ENCODE measurements around the gene FHIT. TPM values are rescaled to one million over a fixed set of nuclear protein-coding genes. Genes with fewer than 3 reads are reported as not detected.

Gene FHIT
- total and polyA plus RNA-seq, 2 of the 4 experiments (the other 2 are of a cell fraction) = 0.07 TPM; not detected in 1

DNA sequence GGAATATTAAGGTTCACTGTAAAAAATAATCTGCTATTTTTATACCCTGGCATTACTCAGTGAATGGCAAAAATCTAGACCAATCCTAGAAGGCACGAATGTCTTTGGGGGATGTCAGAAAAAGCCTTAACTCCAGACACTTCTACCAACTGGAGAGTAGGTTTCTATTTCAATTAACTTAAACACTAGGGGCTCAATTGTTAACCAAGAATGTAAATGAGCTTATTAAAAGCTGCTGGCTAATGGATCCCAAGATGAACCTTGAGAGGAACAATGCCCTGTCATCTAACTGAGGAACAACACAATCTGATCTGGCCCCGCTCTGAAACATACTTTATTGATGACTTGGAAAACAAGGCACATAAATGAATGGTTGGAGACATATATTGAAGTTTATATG lies 701.4 kb downstream of the FHIT start:
- no peak for ATAC-seq (ENCODE audit: low read depth)
- Histone ChIP-seq H2BK5ac (ENCODE audit: low read depth, low read length, poor library complexity, severe bottlenecking) (no peak overlapping the region), H3K36me3 (ENCODE audit: control insufficient read depth, insufficient read depth, low read length) (no peaks in the 10 kb centered on the region), H3K27me3 (ENCODE audit: control insufficient read depth, insufficient read depth, low read length) (no peaks in the 10 kb centered on the region), H3K18ac (ENCODE audit: low read depth, low read length) (no peak overlapping the region), H3K4ac (ENCODE audit: low read depth, low read length) (no peak overlapping the region), H2AK5ac (ENCODE audit: low read depth, low read length) (no peak overlapping the region), H4K20me1 (ENCODE audit: insufficient read depth, low read length) (no peaks in the 10 kb centered on the region), H3K27ac (ENCODE audit: insufficient read depth, low read length) (no peak overlapping the region), H3K23ac (ENCODE audit: low read depth, low read length) (no peak overlapping the region), H2AFZ (replicated peaks; ENCODE audit: low read length, poor library complexity) (no peak overlapping the region), H3K14ac (replicated peaks; ENCODE audit: low read depth, low read length) (no peak overlapping the region), H2BK15ac (ENCODE audit: low read depth, low read length) (no peak overlapping the region), H3K9me3 (ENCODE audit: control insufficient read depth, insufficient read depth, low read length) (no peaks in the 10 kb centered on the region), H4K91ac (ENCODE audit: insufficient read depth, low read depth, low read length) (no peak overlapping the region), H2BK120ac (ENCODE audit: low read depth, low read length) (no peak overlapping the region), H4K8ac (ENCODE audit: low read depth in 2 of 2, low read length in 2 of 2) (no peak overlapping the region), H3K9ac (ENCODE audit: low read depth, low read length) (no peak overlapping the region), H2AK9ac (replicated peaks; ENCODE audit: low read depth, low read length, poor library complexity) (no peak overlapping the region), H3K4me2 (ENCODE audit: low read depth, low read length) (no peak overlapping the region), H3K79me1 (ENCODE audit: low read depth in 1 of 2, low read length in 2 of 2) (no peaks in the 10 kb centered on the region), H3K4me1 (ENCODE audit: control insufficient read depth, insufficient read depth, low read length) (peaks cover 2% of the 10 kb centered on the region; the same call in 1 of the 2 replicates), H3K4me3 (ENCODE audit: insufficient read depth, low read depth, low read length) (no peak overlapping the region), H3K56ac (ENCODE audit: extremely low read depth, insufficient read depth, low read length) (no peak overlapping the region), H2BK20ac (ENCODE audit: low read depth, low read length) (no peak overlapping the region), H4K5ac (ENCODE audit: low read depth, low read length) (no peak overlapping the region), H3K9me1 (ENCODE audit: insufficient read depth, low read length) (no peaks in the 10 kb centered on the region)
- no CpG with 5 or more reads among the region's 2 CpGs for WGBS, 2 experiments (ENCODE audit: extremely low coverage in 2 of 2, insufficient read length in 1 of 2)
- ChIA-PET POLR2A (ENCODE audit: unreplicated experiment) (no interaction called here), CTCF (no interaction called here)
- no TSS peak for BruUV-seq (replicated peaks)
- DNase-seq = no peak
- TF ChIP-seq MAZ (IDR thresholded peaks at IDR 0.05; ENCODE audit: borderline replicate concordance, low read depth, low read length) (no peak), FOS (IDR thresholded peaks at IDR 0.05; ENCODE audit: low read depth, low read length) (no peak), MAFK (IDR thresholded peaks at IDR 0.05; ENCODE audit: low read depth, low read length) (no peak), SMC3 (IDR thresholded peaks at IDR 0.05; ENCODE audit: low read depth, low read length) (no peak), RAD21 (IDR thresholded peaks at IDR 0.05; ENCODE audit: low read length) (no peak), CEBPB (IDR thresholded peaks at IDR 0.05; ENCODE audit: low read depth, low read length) (no peak), CHD1 (IDR thresholded peaks at IDR 0.05; ENCODE audit: low read depth, low read length) (no peak), POLR2A (IDR thresholded peaks at IDR 0.05; ENCODE audit: low read depth, low read length) (no peak), MXI1 (IDR thresholded peaks at IDR 0.05; ENCODE audit: borderline replicate concordance, low read depth, low read length) (no peak), RCOR1 (IDR thresholded peaks at IDR 0.05; ENCODE audit: insufficient replicate concordance, low read length) (no peak), RFX5 (IDR thresholded peaks at IDR 0.05; ENCODE audit: low read depth, low read length) (no peak), NFE2L2 (IDR thresholded peaks at IDR 0.05; ENCODE audit: low read depth, low read length) (no peak), BHLHE40 (IDR thresholded peaks at IDR 0.05; ENCODE audit: low read depth, low read length) (no peak)
- TF ChIP-seq, protein P1, sequence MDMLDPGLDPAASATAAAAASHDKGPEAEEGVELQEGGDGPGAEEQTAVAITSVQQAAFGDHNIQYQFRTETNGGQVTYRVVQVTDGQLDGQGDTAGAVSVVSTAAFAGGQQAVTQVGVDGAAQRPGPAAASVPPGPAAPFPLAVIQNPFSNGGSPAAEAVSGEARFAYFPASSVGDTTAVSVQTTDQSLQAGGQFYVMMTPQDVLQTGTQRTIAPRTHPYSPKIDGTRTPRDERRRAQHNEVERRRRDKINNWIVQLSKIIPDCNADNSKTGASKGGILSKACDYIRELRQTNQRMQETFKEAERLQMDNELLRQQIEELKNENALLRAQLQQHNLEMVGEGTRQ (IDR thresholded peaks at IDR 0.05; ENCODE audit: low read depth, low read length) = no peak
- TF ChIP-seq, protein P2, sequence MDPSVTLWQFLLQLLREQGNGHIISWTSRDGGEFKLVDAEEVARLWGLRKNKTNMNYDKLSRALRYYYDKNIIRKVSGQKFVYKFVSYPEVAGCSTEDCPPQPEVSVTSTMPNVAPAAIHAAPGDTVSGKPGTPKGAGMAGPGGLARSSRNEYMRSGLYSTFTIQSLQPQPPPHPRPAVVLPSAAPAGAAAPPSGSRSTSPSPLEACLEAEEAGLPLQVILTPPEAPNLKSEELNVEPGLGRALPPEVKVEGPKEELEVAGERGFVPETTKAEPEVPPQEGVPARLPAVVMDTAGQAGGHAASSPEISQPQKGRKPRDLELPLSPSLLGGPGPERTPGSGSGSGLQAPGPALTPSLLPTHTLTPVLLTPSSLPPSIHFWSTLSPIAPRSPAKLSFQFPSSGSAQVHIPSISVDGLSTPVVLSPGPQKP (IDR thresholded peaks at IDR 0.05; ENCODE audit: borderline replicate concordance, low read depth, low read length) = no peak
- TF ChIP-seq, protein P3, sequence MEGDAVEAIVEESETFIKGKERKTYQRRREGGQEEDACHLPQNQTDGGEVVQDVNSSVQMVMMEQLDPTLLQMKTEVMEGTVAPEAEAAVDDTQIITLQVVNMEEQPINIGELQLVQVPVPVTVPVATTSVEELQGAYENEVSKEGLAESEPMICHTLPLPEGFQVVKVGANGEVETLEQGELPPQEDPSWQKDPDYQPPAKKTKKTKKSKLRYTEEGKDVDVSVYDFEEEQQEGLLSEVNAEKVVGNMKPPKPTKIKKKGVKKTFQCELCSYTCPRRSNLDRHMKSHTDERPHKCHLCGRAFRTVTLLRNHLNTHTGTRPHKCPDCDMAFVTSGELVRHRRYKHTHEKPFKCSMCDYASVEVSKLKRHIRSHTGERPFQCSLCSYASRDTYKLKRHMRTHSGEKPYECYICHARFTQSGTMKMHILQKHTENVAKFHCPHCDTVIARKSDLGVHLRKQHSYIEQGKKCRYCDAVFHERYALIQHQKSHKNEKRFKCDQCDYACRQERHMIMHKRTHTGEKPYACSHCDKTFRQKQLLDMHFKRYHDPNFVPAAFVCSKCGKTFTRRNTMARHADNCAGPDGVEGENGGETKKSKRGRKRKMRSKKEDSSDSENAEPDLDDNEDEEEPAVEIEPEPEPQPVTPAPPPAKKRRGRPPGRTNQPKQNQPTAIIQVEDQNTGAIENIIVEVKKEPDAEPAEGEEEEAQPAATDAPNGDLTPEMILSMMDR (conservative IDR thresholded peaks at IDR 0.05; ENCODE audit: low read depth, low read length) = no peak
- in situ Hi-C loops (cut with MboI; ENCODE audit: low sequenced_read_pairs) = loop anchor here (10.0 kb wide), 1 partner anchor 55 kb away; no protein-coding TSS in a partner anchor
- intact Hi-C loops (cut with micrococcal nuclease) = no loop called here
- dilution Hi-C loops (cut with HindIII; ENCODE audit: low sequenced_read_pairs, unreplicated experiment) = no loop called here
